ENCODE data around the gene FGF16.

- TF ChIP-seq OSR1 (CRISPR knock-in tag; IDR thresholded peaks at IDR 0.05), result no peak
- TF ChIP-seq ZFP3 (CRISPR knock-in tag; IDR thresholded peaks at IDR 0.05), result no peak
- no peak for TF ChIP-seq ARNTL (CRISPR knock-in tag; IDR thresholded peaks at IDR 0.05; ENCODE audit: borderline replicate concordance, low read depth)
- no peak for TF ChIP-seq ZNF70 (CRISPR knock-in tag; IDR thresholded peaks at IDR 0.05)
- TF ChIP-seq CSDC2 (CRISPR knock-in tag; IDR thresholded peaks at IDR 0.05), result no peak
- no peak for TF ChIP-seq RARB (CRISPR knock-in tag; IDR thresholded peaks at IDR 0.05)
- TF ChIP-seq ISL1 (CRISPR knock-in tag; IDR thresholded peaks at IDR 0.05), result no peak
- TF ChIP-seq ESRRG (CRISPR knock-in tag; IDR thresholded peaks at IDR 0.05), result no peak
- TF ChIP-seq ZC3H10 (CRISPR knock-in tag; IDR thresholded peaks at IDR 0.05), result no peak
- no peak for TF ChIP-seq PATZ1 (CRISPR knock-in tag; IDR thresholded peaks at IDR 0.05; ENCODE audit: borderline replicate concordance)
Measured at GRCh38 chrX:77422891-77423648, 24.1 kb upstream of the FGF16 start.

Data from SK-N-SH treated with all-trans-retinoic acid at 6 μM for 48 hours (cell line).